HG03565 (cell line): ENCODE measurements around the gene SUCO.
A peak's percentile ranks its signal among the peaks of the same experiment; 100 is the strongest.

Experiments used
- ATAC-seq: cut with Tn5 transposase; IDR thresholded peaks from one replicate; pipeline ENCODE4 v1.9.1; 2021; ENCODE audit warnings: mild to moderate bottlenecking, moderate library complexity; ENCODE audit not compliant: unreplicated experiment

The SUCO gene

DNA sequence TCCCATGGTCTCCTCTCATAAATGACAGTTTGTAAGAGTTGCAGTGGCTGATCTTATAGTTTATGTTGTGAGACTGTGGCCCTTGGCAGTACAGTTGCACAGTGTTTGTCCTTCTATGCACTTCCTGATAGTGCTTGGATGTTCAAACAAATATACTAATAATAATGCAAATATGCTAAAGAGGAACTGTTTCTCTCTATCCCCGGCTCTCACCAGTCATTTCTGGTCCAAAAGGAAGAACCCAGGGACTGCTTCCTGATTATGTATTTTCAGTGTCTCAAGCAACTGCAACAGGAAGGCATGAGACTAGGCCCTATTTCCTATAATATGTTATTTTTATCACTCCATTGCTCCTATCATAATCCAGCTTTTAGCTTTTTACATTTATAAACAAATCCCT lies 17.0 kb upstream of the SUCO start:
- no peak for ATAC-seq

DNA sequence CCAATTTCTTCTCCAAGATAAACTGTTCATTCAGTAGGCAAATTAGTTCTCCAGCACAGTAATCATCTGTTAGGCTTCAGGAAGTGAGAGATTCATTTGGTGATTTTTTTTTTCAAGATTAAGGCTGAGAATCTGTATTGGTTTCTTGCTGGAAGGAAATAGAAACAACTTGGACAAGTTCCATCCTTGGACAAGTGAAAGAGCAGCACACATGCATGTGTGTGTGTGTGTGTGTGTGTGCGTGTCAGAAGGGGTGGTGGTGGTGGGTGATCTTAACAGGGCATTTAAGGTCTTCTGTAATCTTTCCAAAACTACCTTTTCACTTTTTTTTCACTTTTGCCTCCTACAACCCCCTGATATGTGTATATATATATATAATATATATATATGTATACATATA lies 15.9 kb upstream of the SUCO start:
- no peak for ATAC-seq

DNA sequence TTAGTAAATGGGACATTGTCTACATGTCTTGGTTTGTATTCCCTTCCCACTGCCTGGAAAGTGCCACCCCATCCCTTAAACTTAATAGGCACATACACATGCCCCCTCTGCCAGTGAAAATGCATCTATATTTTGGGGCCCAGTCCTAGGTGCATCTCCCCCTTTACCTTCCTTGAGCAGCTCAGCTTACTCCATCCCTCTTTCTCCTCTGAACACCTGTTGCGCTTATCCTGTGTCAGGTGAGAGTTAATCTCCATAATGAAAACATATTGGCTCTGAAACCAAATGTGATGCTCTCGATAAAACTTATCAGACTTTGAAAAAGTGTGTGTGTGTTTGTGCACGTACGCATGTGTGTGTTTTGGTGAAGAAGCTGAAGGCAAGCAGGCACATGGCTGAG lies 15.4 kb upstream of the SUCO start:
- no peak for ATAC-seq

DNA sequence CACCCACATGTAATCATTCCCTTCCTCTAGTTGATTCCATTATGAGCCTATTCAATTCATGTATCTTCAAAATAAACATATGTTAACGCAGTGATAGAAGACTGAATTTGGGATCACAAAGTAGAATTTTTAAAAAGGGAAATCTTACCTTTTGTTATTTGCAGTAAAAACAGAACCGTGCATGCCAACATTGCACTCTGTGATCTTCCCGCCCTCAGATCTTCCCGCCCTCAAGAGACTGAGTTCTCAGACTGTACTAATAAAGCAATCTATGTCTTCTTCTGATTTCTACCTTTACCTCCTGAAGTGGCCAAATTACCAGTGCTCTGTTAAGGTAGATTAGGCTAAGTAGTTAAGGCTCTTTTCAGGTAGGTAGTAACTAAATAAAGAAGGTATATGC lies 3.6 kb upstream of the SUCO start:
- no peak for ATAC-seq

DNA sequence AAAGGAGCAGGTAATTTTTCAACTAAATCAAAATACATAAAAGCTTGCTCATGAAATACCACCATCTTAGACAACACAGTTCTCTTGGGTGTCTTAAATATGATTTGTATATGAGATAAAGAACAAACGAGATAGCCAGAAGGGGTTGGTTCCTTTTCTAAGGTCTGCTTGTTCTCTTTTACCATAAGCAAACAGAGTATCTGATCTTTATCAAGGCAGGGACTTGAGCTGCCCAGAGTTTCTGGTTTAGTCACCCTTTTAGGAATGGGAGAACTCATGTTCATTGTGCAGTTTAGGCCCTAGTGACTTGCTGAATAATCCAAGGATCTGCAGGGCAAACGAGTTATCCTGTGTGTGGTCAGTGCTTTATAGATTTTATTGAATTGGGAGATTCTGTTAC lies 3.0 kb upstream of the SUCO start:
- ATAC-seq = no peak

DNA sequence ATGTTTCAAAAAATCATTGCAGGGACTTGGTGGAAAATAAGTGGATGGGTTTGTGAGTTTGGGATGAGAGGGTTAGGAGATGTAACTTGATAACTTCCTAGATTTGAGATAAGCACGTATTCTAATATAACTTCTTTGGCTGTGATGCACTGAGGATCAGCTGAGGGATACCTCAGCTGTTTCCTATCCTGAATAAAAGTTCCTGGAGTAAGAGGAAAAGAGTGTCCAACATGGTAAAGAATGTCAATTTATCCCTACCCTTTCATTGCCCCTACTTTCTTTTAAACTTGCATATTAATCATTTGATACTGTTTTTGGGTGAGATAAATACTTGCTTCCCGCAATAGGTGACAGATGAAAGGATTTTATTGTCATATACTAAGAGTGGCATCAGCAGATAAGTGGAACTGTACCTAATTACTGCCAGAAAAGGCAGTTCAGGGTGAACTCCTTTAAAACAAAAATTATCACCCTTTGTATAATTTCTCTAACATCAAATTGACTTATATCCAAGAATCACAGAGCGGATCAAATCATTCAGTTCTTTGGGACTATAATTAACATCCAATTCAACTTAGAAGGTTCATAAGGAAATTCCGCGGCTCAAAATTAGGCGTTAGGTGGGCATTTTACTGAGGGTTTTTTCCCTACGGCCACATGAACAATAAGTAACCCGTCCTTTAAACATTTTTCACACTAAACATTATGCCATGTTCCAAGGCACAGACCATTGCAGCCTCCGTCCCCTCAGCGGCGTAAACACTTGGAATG lies 1.4 kb upstream of the SUCO start:
- no peak for ATAC-seq

DNA sequence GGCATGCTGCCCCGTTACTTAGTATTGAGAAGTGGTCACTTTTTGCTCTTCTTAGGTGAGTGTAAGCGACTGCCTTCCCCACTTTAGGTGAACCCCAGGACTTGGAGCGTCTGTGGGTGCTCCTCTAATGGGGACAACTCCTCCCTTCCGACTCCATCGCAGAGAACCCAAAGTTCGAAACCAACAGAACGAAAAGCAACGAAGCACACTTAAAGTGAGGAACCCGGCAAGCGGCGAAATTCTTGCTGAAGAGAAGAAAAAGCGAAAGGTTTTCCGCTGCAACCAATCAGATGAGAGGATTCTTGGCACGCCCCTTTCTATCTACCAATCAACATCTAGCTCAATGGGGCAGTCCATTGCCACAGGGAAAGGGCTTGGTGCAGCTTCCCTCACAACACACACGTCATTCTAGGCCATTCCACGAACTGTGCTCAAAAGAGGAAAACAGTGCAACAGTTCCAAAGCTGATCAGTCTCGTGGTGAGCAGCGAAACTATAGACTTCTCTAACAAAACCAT lies 709 bp upstream of the SUCO start:
- ATAC-seq = peak; percentile 53

DNA sequence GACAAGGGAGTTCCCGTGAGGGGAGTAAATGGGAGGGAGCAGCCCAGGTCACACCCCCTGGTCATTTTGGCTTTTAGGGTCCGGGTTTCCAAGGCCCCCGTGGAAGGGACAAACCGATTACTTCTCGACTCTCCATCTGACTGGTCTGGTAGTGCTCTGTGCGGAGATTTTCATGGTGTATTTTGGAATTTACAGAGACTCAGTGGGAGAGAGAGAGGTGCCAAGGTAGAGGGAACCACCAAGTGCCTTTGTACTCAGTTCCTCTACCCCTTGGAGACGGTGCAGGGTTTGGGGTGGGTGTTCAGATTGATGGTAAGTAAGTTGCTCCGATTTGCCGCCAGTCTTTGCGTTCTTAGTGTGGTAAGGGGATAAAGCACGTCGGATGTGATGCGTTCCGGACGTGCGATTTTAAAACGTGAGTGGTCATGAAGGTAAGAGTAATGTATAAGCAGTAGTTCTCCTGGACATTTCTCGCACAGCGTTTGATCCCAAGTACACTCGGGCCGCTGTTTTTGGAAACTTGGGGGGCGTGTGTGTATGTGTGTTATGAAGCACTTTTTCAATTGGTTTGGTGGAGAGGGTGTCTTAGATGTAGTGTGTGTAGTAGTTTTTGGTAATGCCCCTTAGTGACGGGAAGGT lies 682 bp downstream of the SUCO start:
- no peak for ATAC-seq

DNA sequence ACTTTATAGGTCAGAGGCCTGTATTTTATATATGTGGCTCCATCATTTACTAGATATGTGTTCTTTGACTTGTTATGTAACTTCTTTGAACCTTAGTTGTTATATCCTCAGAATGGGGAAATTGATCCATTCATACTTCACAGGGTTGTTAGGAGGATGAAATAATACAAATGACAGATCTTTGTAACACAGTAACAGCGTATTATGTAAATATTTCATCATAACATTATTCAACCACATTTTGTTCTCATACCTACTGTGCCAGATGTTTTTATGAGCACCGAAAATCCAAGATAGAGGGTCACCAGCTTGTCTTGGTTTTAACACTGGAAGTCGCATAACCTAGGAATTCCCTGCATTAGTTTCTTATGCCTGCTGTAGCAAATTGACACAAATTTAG lies 3.3 kb downstream of the SUCO start:
- no peak for ATAC-seq

DNA sequence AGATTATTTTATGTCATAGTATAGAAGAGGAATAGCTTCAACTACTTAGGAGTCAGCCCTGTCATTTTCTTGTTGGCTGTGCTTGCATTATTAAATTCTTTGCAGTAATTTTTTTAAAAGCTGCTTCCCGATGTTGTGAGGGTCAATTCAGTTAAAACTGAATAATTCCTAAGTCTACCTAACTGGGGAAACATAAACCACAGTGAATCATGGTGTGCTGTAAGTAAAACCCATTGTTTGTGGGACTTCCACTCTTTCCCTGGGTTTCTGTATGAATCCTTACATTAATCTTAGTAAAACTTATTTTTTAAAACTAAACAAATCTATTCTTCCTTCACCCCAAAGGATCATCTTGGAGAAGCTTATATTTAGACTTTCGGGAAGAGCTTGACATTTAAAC lies 4.4 kb downstream of the SUCO start:
- ATAC-seq = no peak

DNA sequence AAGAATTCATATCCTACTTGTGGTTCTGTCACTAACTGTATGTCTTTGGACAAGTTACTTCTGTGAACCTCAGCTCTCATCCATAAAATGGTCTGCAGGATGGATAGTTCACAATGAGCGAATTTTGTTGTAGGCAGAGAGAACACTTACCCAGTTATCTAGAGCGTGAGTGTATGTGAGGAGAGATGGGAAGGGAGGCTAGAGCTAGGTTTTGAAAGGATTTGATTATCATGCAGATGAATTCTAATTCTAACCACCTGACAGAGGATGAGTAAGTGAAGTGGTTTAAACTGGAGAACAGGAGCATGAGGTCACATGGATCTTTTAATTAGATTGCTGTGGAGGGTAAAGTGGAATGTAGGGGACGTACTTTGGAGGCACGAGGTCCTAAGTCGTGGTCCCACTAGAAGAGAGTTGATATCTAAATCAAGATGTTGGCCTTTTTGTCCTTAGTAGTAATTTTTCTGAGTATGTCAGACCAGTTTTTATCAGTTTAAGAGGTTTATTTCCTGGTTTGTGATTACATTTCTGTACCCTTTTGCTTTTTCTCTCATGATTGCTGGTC lies 5.0 kb downstream of the SUCO start:
- ATAC-seq = no peak

DNA sequence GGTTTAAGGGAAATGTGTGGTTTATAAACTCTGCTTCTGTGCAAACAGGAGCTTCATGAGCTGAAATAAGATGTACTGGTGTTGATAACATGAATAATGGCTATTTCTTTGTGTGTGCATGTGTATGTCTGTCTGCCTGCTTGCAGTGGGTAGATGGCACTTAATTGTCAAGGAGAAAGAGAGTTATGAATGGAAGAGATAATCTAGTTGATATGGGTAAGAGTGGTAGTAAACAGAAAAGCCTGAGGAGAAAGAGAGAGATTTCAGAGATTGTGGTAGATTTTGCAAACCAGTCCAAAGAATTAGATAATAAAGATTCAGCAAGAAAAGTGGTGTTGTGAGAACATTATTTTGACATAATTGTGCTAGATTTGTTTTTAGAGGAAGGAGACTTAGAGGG lies 7.7 kb downstream of the SUCO start:
- no peak for ATAC-seq

DNA sequence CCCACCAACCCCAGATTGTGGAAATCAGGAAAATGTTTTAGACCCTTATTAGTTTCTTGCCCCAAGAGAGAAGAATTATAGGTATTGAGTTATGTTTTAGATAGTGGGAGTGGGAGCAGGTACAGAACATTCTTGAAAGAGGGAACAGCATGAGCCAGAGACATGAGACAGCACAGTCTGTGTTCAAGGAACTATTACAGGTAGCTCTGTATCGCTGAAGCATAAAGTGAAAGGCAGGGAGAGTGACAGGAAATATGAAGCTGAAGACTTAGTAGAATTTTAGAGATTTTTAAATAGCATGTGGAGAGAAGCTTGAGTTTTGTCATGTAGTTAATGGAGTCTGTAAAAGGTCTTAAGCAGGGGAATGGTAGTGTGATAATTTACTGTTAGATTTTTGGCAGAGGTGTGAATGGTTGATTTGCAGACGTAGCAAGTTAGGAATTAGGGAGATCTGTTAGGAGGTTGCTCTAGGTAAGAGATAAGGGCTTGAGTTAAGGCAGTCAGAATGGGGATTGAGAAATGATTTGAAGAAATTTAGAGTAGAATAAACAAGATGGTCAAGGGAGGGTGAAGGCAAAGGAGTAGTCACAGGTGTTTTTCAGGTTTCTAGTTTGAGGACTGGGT lies 11.6 kb downstream of the SUCO start:
- ATAC-seq = no peak

DNA sequence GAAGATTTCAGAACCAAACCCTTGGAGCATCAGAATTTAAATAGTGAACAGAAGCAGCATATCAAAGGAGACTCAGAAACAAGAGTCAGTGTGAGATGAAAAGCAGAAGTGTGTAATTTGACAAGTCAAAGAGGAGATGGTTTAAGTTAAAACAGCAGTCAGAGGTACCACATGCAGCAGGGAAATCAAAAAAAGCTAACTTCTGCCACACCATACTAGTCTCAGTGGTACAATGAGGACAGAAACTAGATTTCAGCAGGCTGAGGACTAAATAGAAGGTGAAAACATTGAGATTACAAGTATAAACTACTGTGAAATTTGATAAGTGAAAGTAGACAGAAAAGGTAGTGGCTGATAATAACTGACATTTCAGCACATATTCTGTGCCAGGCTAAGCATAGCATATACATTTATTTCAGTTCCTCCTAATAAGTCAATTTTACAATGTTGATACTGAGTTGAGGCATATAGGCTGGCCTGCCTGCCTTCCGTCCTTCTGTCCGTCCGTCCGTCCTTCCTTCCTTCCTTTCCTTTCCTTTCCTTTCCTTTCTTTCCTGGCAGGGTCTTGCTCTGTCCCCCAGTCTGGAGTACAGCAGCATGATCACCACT lies 12.6 kb downstream of the SUCO start:
- ATAC-seq = peak; percentile 80

DNA sequence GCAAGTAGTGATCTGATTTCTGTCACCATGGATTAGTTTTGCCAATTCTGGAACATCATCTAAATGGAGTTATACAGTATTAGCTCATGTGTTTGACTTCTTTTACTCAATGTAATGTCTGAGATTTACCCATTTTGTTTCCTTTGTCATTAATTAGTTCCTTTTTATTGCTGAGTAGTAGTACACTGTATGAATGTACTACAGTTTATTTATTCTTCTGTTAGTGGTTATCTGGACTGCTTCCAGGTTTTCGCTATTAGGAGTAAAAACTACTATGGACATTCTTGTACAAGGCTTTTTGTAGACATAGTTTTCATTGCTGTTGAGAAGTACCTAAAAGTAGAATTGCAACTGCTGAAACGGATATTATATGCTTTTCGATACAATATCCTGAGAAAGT lies 14.1 kb downstream of the SUCO start:
- no peak for ATAC-seq

DNA sequence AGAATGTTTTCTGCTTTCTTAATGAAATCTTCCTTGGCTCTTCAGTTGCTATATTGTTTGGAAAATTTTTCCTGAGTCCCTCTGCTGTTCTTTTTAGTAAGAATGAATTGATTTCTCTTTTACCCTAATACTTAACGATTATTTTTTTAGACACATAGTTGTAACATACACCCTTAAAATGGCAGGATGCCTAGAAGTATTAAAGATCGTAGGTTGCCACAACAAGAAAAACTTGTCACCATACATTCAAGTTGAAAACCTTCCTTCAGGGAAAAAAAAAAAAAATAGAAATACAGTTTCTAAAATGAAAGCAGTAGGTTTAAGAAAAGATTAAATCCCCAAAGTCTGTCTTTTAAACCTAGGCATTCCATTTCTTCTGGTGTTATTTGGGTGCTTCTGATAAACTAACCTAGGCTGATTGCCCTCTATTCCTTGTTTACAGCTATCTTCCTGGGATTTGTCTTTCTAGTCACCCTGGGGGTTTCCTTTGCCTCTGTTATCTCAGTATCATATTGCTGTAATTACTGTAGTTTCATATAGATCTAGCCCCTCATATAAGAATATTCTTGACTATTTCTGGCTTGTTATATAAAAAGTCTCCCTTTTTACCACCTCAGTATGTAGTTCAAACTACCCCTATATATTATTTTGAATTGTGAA lies 16.8 kb downstream of the SUCO start:
- ATAC-seq = no peak

DNA sequence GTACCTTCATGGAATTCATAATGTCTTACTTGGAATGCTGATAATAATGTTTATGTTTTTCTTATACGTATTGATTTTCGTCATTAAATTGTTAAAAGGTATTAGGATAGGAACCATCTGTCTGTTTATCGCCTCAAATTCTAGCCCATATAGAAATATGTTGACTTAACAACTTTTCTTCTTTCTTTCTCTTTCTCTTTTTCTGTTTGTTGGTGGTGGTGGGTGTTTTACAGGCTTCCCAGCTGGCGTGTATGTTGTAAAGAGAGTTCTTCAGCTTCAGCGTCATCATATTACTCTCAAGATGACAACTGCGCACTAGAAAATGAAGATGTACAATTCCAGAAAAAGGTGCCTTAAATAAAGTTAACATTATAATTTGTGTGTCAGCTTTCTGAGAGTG lies 18.3 kb downstream of the SUCO start:
- no peak for ATAC-seq

DNA sequence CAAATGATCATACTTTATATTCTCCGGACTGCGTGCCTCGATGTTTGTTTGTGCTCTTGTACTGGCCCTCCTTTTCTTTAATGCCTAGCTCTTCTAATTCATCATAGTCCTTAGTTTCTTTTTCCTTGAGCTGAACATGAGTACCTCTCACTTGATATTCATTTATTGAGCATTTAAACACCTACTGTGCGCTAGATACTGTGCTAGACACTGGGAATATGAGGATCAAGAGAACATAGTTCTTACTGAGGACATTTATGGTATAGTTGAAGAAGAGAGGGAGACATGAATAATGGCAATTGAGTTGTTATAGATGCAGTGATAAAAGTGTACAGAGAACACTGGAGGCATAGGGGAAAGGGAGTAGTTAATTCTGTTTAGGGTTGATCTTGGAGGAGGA lies 22.0 kb downstream of the SUCO start:
- ATAC-seq = no peak

DNA sequence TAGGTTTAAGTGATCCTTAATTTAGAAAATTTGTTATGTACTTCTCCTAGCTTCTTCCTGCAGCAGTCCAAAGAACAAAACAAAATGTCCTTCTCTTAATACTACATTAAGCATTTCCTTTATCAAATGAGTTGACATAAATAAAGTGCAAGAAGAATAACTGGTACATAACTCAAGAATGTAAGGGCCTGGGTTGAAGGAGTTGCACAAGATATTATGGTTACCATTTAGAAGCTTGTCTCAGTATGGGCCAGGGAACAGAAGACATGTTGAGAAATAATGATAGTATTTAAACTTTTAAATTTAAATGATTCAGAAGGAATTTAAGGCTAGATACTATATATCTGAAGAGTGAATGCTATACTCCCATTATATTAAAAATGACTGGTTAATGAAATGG lies 23.5 kb downstream of the SUCO start:
- ATAC-seq = no peak

DNA sequence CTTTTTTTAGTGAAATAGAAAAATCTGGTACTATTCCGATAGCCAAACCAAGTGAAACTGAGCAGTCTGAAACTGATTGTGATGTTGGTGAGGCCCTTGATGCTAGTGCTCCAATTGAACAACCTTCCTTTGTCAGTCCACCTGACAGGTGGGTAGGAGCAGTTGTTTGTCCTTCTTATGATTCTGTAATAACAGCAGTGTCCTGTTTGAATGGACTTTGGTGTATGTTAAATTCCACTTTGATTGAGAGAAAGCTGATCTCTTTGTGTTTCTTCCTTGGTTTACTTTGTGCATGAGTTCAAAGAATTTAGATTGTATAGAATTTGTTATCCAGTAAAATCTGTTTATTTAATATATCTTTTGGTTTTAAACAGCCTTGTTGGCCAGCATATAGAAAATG lies 24.3 kb downstream of the SUCO start:
- no peak for ATAC-seq
